WTC11 (cell line): ENCODE measurements around the gene LTBP1.

Experiments
- CREB1 ChIP-seq: sonication (generic); formaldehyde crosslinking; IDR thresholded peaks from 2 replicates; pipeline ENCODE4 v1.8.0; 2023; ENCODE audit warnings: mild to moderate bottlenecking, missing genetic modification reagents
- CTCF ChIP-seq: fragments of 200-600 bp; IDR thresholded peaks from 2 replicates; pipeline ENCODE4 v1.8.0; 2022; ENCODE audit warnings: antibody characterized with exemption
- GABPB1 ChIP-seq: sonication (generic); formaldehyde crosslinking; IDR thresholded peaks from 2 replicates; pipeline ENCODE4 v1.8.1; 2023; ENCODE audit warnings: mild to moderate bottlenecking, missing genetic modification reagents
- MAX ChIP-seq: sonication (generic); formaldehyde crosslinking; IDR thresholded peaks from 2 replicates; pipeline ENCODE4 v1.8.0; 2022; ENCODE audit warnings: mild to moderate bottlenecking, missing genetic modification reagents
- NR2C2 ChIP-seq: sonication (generic); formaldehyde crosslinking; IDR thresholded peaks from 2 replicates; pipeline ENCODE4 v1.8.0; 2022; ENCODE audit warnings: mild to moderate bottlenecking, missing genetic modification reagents
- SMAD3 ChIP-seq: sonication (generic); formaldehyde crosslinking; IDR thresholded peaks from 2 replicates; pipeline ENCODE4 v1.8.0; 2022; ENCODE audit warnings: missing genetic modification reagents, mild to moderate bottlenecking, borderline replicate concordance
- ZNF263 ChIP-seq: sonication (generic); formaldehyde crosslinking; IDR thresholded peaks from 2 replicates; pipeline ENCODE4 v1.8.1; 2022; ENCODE audit warnings: low read depth, mild to moderate bottlenecking, moderate library complexity, missing genetic modification reagents
- ZNF671 ChIP-seq: fragments of 250-450 bp; sonication (Bioruptor Pico); IDR thresholded peaks from 2 replicates; pipeline ENCODE4 v1.8.0; 2021; ENCODE audit warnings: mild to moderate bottlenecking

- TF ChIP-seq SMAD3 (no peak), CTCF (no peak), ZNF671 (no peak), NR2C2 (no peak), GABPB1 (CRISPR knock-in tag) (no peak), MAX (CRISPR knock-in tag) (no peak), ZNF263 (CRISPR knock-in tag) (no peak), CREB1 (no peak)
These were observed 478.4 kb downstream of the LTBP1 start for GRCh38 chr2:33425161-33425560.
